ENCODE measurements around the gene ECHDC3. TPM values are rescaled to one million over a fixed set of nuclear protein-coding genes. Genes with fewer than 3 reads are reported as not detected.

ECHDC3 gene
- total and polyA plus RNA-seq, 2 of the 13 experiments (the other 11 are each of a cell fraction or from before 2014, with no cell fraction given), result not detected

GRCh38 chr10:11715815-11716494, 26.2 kb upstream of the ECHDC3 start (continued):
- TF ChIP-seq PRDM10 (CRISPR knock-in tag; IDR thresholded peaks at IDR 0.05; ENCODE audit: low read depth), result peak; percentile 70; the same call in 1 of the 2 replicates
- TF ChIP-seq HCFC1 (IDR thresholded peaks at IDR 0.05; ENCODE audit: low read depth, low read length), result no peak
- peak; percentile 57; the same call in 1 of the 2 replicates for TF ChIP-seq THYN1 (CRISPR knock-in tag; IDR thresholded peaks at IDR 0.05; ENCODE audit: borderline replicate concordance, low read depth)
- peak; percentile 65; the same call in 1 of the 2 replicates for TF ChIP-seq MEIS1 (CRISPR knock-in tag; IDR thresholded peaks at IDR 0.05; ENCODE audit: borderline replicate concordance)
- TF ChIP-seq SNAPC5 (CRISPR knock-in tag; IDR thresholded peaks at IDR 0.05; ENCODE audit: borderline replicate concordance), result no peak
- peak; percentile 81; the same call in 1 of the 2 replicates for TF ChIP-seq ZNF512B (CRISPR knock-in tag; IDR thresholded peaks at IDR 0.05; ENCODE audit: borderline replicate concordance)
- TF ChIP-seq ZNF431 (CRISPR knock-in tag; IDR thresholded peaks at IDR 0.05; ENCODE audit: borderline replicate concordance, low read depth), result no peak
- no peak for TF ChIP-seq JUNB (CRISPR knock-in tag; IDR thresholded peaks at IDR 0.05; ENCODE audit: borderline replicate concordance)
- no peak for TF ChIP-seq HES4 (CRISPR knock-in tag; IDR thresholded peaks at IDR 0.05; ENCODE audit: borderline replicate concordance)
- no peak; the same call in 1 of the 2 replicates for TF ChIP-seq PHF8 (CRISPR knock-in tag; IDR thresholded peaks at IDR 0.05)
- no peak for TF ChIP-seq EEA1 (CRISPR knock-in tag; IDR thresholded peaks at IDR 0.05; ENCODE audit: borderline replicate concordance)
- no peak for TF ChIP-seq ZNF30 (CRISPR knock-in tag; IDR thresholded peaks at IDR 0.05)
- peak; percentile 83 for TF ChIP-seq XRCC5 (optimal IDR thresholded peaks at IDR 0.05; ENCODE audit: low read length)
- no peak for TF ChIP-seq HNRNPL (IDR thresholded peaks at IDR 0.05; ENCODE audit: low read depth, low read length)
- TF ChIP-seq NONO (IDR thresholded peaks at IDR 0.05), result no peak
- peak; percentile 67 for TF ChIP-seq NONO (CRISPR knock-in tag; conservative IDR thresholded peaks at IDR 0.05)
- TF ChIP-seq ZSCAN29 (CRISPR knock-in tag; conservative IDR thresholded peaks at IDR 0.05), result 0 out of 2 replicates have a peak, but pooled peaks have one; percentile 54
- TF ChIP-seq ZNF232 (CRISPR knock-in tag; IDR thresholded peaks at IDR 0.05; ENCODE audit: borderline replicate concordance), result peak; percentile 81; the same call in 1 of the 2 replicates
- TF ChIP-seq RFXAP (CRISPR knock-in tag; IDR thresholded peaks at IDR 0.05; ENCODE audit: borderline replicate concordance), result 0 out of 2 replicates have a peak, but pooled peaks have one; percentile 48
- TF ChIP-seq ZMAT5 (CRISPR knock-in tag; IDR thresholded peaks at IDR 0.05; ENCODE audit: borderline replicate concordance, low read depth), result no peak

All from HepG2 (cell line).